RWPE1 (cell line): Measurements from ENCODE around the gene FLAD1.
A peak's percentile ranks its signal among the peaks of the same experiment; 100 is the strongest.
"Not testable (repeated sequence)": the region's sequence is repeated elsewhere in the genome, so short reads cannot be mapped to it uniquely, and the experiment has no call there.

Experiments used
- CTCF ChIA-PET: fragments of 350-600 bp; sonication (Branson Sonifier 250); formaldehyde crosslinking; extraction: SDS; loops from one replicate; lab custom pipeline; 2021; lab: Yijun Ruan, JAX
- POLR2A ChIA-PET: fragments of 400-600 bp; formaldehyde crosslinking; extraction: SDS; loops from one replicate; lab custom pipeline; 2020; ENCODE audit warnings: antibody characterized with exemption; ENCODE audit not compliant: low non-redundant PET; lab: Yijun Ruan, JAX
- DNase-seq: peaks from one replicate; pipeline ENCODE4 v3.0.0; 2012; ENCODE audit warnings: low spot score
- H3K27ac ChIP-seq: fragments of 450-650 bp; 2 replicates; pipeline ENCODE4 v1.5.1; 2017
- CTCF ChIP-seq: fragments of 450-650 bp; conservative IDR thresholded peaks from 2 replicates; pipeline ENCODE4 v1.5.1; 2017; ENCODE audit warnings: low read depth, mild to moderate bottlenecking

FLAD1 gene

GRCh38 chr1:154974808-154975408 is 8.2 kb upstream of the FLAD1 start:
- peak; percentile 89 for DNase-seq
- POLR2A ChIA-PET: interaction anchor here (1.5 kb wide), 1 partner anchor 29 kb away, joined by 3 read pairs; no protein-coding TSS in a partner anchor
- TF ChIP-seq CTCF: no peak
- CTCF ChIA-PET: interaction anchor here (0.7 kb wide), 2 partner anchors 43 to 97 kb away, joined by 4 read pairs; no protein-coding TSS in a partner anchor
- H3K27ac ChIP-seq: peak overlapping the region; percentile 100

DNA sequence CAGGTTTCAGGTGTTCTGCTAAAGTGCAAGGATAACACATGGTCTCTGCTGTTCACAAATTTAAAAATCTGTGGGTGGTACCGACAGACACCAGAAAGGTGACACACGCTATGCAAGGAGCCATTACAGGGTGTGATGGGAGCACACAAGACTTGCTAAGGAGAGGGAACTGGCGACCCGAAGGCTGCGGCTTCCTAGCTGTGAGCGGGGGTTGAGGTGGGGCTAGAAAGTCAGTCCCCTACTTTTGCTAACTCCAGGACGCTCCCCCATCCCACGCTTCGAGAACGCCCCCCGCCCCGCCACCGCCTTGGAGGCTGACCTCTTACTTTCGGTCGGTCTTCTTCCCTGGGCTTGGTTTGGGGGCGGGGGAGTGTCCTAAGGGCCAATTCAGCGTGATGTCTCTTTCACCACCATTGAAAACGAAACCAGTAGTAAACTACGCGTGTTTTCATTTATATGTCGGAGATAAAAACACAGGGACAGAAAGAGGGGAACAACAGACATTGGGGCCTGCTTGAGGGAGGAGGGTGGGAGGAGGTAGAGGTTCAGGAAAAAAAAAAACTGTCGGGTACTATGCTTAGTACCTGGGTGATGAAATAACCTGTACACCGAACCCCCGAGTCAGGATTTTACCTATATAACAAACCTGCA is 7.6 kb upstream of the FLAD1 start:
- ChIA-PET CTCF (interaction anchor here (0.7 to 1.1 kb wide), 2 partner anchors 42 to 97 kb away, joined by 3 to 4 read pairs; no protein-coding TSS in a partner anchor), POLR2A (no interaction called here)
- peak overlapping the region; percentile 100 for H3K27ac ChIP-seq
- DNase-seq: no peak
- no peak for TF ChIP-seq CTCF

GRCh38 chr1:154977762-154978161 is 5.4 kb upstream of the FLAD1 start:
- H3K27ac ChIP-seq, POLR2A ChIA-PET, CTCF ChIA-PET: not testable (repeated sequence)

DNA sequence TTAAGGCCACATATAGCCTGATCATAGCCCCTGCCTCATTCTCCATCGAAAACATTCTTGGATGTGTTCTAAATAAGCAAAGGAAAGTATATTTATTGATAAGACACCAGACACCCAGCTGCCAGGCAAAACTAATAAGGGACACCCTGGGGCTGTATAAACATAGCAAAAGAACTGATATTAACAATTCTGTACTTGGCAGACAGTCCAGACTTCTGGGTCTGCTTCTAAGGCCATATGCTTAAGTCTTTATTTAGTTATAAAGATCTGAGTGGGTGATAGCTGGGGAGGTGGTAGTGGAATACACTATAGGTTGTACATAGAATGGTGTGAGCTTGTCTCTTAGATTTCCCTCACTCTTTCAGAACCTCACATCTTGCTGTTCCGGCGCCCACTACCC is 4.8 kb upstream of the FLAD1 start:
- DNase-seq: no peak
- ChIA-PET CTCF (no interaction called here), POLR2A (no interaction called here)
- TF ChIP-seq CTCF: no peak
- H3K27ac ChIP-seq: no peak overlapping the region

More at GRCh38 chr1:154977762-154978161, 5.4 kb upstream of the FLAD1 start:
- not testable (repeated sequence) for DNase-seq

DNA sequence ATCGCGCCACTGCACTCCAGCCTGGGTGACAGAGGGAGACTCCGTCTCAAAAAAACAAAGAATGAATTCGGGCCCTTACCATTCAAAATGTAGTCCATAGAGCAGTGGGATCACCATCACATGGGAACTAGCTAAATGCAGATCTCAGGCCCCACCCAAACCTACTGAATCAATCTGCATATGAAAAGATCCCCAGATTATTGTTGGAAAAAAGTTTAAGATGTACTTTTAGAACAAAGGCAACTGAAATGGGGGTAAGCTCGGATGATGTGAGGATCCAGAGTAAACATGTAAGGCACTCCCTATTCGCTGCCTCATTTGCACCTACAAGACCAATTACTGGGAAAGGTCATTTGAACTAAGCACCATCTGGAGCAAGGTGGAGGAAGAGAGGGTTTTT is 803 bp upstream of the FLAD1 start:
- DNase-seq: no peak
- TF ChIP-seq CTCF: no peak
- CTCF ChIA-PET: no interaction called here
- H3K27ac ChIP-seq: peak overlapping the region; percentile 72
- POLR2A ChIA-PET: interaction anchor here (0.6 kb wide), 1 partner anchor 13 kb away, joined by 3 read pairs; no protein-coding TSS in a partner anchor

DNA sequence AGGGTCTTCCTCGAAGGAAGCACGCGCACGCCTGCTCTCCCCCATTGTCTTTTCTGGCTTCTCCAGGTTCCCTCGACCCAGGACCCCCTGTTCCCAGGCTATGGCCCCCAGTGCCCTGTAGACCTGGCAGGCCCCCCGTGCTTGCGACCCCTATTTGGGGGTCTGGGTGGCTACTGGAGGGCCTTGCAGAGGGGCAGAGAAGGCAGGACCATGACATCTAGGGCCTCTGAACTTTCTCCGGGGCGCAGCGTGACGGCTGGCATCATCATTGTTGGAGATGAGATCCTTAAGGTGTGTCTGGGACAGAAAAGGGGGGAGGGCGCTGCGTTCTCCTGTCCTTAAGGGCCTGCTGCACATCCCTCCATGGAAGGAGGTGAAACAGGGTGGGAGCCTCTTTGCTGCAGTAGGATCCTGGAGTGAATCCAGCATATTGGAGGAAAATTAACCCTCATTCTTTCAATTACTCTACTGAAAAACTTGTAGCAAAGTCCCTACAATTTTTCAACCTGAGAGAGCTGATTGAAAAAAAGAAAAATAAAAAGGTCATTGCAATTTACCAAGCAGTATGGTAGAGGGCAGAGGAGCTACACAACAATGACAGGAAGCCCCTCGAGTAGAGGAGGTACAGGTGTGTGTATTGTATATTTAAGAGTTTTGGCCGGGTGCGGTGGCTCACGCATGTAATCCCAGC is 777 bp downstream of the FLAD1 start:
- POLR2A ChIA-PET: interaction anchor here (0.7 to 1.6 kb wide), 4 partner anchors 9 to 19 kb away, joined by 4 to 8 read pairs (median 4); partner anchors contain the start of genes LENEP and SHC1

DNA sequence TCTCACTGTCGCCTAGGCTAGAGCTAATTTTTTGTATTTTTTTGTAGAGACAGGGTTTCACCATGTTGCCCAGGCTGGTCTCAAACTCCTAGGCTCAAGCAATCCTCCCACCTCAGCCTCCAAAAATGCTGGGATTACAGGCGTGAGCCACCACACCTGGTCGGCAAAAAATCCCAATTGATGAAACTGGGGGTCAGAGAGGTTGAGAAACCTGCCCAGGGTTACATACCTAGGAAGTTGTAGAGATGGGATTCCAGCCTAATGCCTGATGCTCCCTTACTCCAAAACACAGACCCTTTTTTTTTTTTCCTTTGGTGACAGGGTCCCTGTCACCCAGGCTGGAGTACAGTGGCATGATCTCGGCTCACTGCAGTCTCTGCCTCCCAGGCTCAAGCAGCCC is 3.6 kb downstream of the FLAD1 start:
- peak overlapping the region; percentile 60 for H3K27ac ChIP-seq
- CTCF ChIA-PET: interaction anchor here (0.7 to 1.9 kb wide), 3 partner anchors 16 to 57 kb away, joined by 3 to 7 read pairs (median 6); partner anchors contain the start of gene SHC1
- DNase-seq, POLR2A ChIA-PET: not testable (repeated sequence)

More for the DNA sequence above, 777 bp downstream of the FLAD1 start:
- H3K27ac ChIP-seq: peak overlapping the region; percentile 91
- CTCF ChIA-PET: interaction anchor here (0.6 to 1.1 kb wide), 8 partner anchors 11 to 424 kb away, joined by 3 to 7 read pairs (median 4); partner anchors contain the start of gene PYGO2
- TF ChIP-seq CTCF: peak; percentile 18; the same call in 1 of the 2 replicates
- DNase-seq: no peak
